ENCODE results near the gene UBE2K. TPM values are rescaled to one million over a fixed set of nuclear protein-coding genes. Genes with fewer than 3 reads are reported as not detected.
"Not testable (repeated sequence)": the region's sequence is repeated elsewhere in the genome, so short reads cannot be mapped to it uniquely, and the experiment has no call there.

UBE2K gene
- total RNA-seq, 1 donor from 2014 or later: 57.7 TPM

DNA sequence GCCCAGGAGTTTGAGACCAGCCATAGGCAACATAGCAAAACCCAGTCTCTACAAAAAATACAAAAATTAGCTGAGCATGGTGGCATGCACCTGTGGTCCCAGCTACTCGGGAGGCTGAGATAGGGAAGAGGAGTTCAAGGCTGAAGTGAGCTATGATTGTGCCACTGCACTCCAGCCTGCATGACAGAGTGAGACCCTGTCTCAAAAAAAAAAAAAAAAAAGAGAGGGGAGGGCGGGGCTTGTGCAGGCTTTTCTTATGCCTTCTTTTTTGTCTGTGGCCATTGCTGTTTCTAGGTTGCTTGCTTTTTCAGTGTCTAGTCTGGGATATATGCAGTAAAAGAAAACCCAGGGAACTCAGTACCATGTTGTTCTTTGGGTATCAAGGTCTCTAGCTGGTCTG is 16.9 kb upstream of the UBE2K start:
- DNase-seq; ATAC-seq (ENCODE audit: poor library complexity); intact Hi-C loops (cut with DNase I): not testable (repeated sequence)

DNA sequence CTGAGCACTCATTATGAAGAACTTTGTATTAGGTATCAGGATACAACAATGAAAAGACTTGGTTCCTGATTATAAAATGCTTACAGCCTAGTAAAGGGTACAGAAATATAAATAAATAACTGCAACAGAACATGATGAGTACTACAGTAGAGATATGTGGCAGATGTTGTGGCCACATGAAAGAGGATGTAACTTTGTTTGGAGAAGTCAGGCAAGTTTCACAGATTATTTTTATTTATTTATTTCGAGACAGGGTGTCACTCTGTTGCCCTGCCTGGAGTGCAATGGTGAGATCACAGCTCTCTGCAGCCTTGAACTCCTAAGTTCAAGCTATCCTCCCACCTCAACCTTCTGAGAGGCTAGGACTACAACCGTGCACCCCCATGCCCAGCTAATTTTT is 15.8 kb upstream of the UBE2K start:
- intact Hi-C loops (cut with DNase I): no loop called here
- DNase-seq (no peak), ATAC-seq (ENCODE audit: poor library complexity) (peak; percentile 29)

DNA sequence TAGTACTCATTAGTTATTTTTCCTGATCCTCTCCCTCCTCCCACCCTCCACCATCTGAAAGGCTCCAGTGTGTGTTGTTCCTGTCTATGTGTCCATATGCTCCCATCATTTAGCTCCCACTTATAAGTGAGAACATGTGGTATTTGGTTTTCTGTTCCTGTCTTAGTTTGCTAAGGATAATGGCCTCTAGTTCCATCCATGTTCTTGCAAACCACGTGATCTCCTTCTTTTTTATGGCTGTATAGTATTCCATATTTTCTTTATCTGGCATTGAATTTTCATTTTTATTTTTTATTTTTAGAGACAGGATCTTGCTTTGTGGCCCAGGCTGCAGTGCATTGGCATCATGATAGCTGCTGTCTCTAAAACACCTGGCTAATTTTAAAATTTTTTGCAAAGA is 11.9 kb upstream of the UBE2K start:
- no peak for ATAC-seq (ENCODE audit: poor library complexity)
- DNase-seq: no peak
- intact Hi-C loops (cut with DNase I): no loop called here

DNA sequence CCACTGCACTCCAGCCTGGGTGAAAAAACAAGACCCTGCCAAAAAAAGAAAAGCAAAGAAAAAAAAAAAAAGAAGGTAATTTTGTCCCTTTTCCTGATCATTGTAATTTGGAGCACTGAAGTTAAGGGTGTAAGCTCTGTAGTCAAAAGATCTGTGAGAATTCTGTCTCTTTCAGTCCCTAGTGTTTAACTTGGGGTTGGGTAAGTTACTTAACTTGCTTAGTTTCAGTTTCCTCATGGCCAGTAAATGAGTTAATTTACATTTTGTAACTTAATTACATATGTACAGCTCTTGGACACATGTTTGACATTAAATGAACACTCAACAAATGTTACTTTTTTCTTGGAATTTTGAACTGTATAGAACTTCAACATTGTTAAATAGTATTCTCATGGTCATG is 10.9 kb upstream of the UBE2K start:
- intact Hi-C loops (cut with DNase I): no loop called here
- DNase-seq (no peak), ATAC-seq (ENCODE audit: poor library complexity) (no peak)

DNA sequence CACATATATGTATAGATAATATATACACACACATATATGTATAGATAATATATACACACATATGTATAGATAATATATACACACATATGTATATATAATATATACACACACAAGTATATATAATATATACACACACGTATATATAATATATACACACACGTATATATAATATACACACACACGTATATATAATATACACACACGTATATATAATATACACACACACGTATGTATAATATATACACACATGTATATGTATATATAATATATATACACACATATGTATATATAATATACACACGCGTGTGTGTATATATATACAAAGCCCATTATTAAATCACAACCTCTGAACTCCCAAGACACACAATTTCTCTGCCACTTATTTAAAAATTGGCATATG is 8.0 kb upstream of the UBE2K start:
- ATAC-seq (ENCODE audit: poor library complexity): no peak
- intact Hi-C loops (cut with DNase I): no loop called here
- DNase-seq: no peak

DNA sequence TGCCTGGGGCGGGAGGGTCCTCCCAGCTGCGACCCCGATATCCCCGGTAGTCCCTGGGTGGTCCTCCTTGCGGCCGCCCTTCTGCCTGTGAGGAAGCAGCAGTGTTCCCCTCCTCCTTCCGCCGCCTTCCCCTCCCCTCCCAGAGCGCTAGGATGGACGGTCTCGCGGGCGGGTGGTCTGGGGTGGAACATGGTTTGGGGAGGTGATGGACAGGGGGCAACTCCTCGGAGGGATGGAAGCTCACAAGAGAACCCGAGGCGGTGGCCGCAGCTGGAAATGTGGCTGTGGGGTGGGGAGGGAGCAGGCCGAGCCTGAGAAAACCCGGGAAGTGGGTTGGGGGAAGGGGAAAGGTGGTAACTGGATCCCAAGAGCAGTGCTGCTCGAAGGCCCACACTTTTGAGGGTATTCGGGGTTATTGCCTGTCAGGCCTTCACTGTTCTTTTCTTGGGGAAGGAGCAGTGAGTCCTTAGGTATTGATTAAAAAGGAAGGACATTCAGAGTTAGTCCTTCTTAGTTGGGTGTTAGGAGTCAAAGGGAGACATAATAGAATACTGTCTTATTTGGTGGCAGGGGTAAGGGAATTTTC is 581 bp downstream of the UBE2K start:
- ATAC-seq (ENCODE audit: poor library complexity) (peak; percentile 55), DNase-seq (peak; percentile 61)
- intact Hi-C loops (cut with DNase I): loop anchor here (5.0 kb wide), 1 partner anchor 279 kb away; the partner anchor contains the start of gene PDS5A

DNA sequence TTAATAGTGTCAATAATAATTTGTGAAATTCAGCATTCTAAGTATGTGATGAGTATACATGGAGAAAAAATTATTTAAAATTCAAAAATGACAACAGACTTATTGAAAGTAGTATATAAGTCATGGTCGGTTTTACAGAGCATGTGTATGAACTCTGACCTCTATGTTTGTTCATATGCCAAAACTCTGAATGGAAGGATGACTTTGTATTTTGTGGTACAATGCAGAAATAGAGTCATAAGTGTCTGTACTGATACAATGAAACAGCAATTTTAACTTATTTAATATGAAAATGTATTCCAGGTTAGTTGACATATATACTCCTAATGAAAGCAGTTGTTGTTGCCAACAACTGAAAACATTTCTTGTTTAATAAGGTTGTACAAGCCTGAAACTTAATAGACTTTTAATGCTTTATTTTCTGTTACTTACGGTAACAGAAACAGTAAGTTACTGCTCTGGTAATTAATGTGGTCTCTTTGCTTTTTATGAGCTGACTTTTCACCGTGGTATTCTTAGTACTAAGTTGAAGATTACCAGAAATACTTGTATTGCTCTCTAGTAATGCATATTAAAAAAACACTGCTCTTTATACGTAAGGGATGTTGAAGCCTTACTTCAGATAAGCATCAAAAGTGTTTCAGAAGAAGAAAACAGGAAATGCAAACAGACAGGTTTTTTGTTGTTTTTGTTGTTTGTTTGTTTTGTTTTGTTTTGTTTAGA is 1.9 kb downstream of the UBE2K start:
- no peak for DNase-seq
- intact Hi-C loops (cut with DNase I): loop anchor here (5.0 kb wide), 1 partner anchor 277 kb away; the partner anchor contains the start of gene PDS5A
- ATAC-seq (ENCODE audit: poor library complexity): no peak

DNA sequence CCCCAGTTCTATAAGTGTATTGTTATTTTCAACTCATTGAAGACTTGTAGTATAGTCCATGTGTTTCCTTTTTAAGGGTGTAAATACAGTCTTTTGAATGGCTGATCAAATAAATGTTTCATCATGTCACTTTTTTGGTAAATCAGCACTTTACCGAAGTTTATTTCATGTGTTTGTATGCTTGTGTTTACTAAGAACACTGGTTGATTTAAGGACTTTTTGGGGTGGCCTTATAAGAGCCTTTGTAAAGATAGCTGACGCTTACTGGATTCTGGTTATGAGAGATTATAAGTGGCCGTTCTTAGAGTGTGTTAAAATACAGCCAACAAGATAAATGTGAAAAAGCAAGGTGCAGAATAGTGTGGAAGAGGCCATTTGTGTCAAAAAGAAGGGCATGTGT is 2.6 kb downstream of the UBE2K start:
- intact Hi-C loops (cut with DNase I): no loop called here
- no peak for DNase-seq
- ATAC-seq (ENCODE audit: poor library complexity): no peak

DNA sequence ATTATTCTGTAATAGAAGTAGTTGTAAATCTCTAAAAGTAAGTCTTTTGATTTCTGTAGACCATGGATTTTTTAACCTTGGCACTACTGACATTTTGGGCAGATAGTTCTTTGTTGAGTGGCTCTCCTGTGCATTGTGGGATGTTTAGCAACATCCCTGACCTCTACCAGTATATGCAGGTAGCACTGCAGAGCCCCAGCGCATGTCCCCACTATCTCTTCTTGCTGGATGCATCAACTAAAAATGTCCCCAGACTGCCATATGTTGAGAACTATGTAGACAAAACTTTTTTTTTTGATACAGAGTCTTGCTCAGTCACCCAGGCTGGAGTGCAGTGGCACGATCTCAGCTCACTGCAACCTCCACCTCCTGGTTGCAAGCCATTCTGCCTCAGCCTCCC is 4.8 kb downstream of the UBE2K start:
- ATAC-seq (ENCODE audit: poor library complexity): no peak
- intact Hi-C loops (cut with DNase I): no loop called here
- no peak for DNase-seq

DNA sequence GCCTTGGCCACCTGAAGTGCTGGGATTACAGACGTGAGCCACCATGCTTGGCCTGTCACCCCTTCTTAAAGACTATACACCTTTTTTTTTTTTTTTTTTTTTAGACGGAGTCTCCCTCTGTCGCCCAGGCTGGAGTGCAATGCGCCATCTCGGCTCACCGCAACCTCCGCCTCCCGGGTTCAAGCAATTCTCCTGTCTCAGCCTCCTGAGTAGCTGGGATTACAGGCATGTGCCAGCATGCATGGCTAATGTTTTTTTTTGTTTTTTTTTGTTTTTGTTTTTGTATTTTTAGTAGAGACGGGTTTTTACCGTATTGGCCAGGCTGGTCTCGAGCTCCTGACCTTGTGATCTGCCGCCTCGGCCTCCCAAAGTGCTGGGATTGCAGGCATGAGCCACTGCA is 6.9 kb downstream of the UBE2K start:
- intact Hi-C loops (cut with DNase I); ATAC-seq (ENCODE audit: poor library complexity); DNase-seq: not testable (repeated sequence)

DNA sequence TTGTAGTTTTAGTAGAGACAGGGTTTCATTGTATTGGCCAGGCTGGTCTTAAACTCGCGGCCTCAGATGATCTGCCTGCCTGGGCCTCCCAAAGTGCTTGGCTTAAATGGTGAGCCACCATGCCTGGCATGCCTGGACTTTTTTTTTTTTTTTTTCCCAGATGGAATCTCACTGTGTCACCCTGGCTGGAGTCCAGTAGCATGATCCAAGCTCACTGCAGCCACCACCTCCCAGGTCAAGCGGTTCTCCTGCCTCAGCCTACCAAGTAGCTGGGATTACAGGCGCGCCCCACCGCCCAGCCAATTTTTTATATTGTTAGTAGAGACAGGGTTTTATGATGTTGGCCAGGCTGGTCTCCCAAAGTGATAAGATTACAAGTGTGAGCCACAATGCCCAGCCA is 8.4 kb downstream of the UBE2K start:
- DNase-seq (peak; percentile 56), ATAC-seq (ENCODE audit: poor library complexity) (peak; percentile 81)
- intact Hi-C loops (cut with DNase I): no loop called here

DNA sequence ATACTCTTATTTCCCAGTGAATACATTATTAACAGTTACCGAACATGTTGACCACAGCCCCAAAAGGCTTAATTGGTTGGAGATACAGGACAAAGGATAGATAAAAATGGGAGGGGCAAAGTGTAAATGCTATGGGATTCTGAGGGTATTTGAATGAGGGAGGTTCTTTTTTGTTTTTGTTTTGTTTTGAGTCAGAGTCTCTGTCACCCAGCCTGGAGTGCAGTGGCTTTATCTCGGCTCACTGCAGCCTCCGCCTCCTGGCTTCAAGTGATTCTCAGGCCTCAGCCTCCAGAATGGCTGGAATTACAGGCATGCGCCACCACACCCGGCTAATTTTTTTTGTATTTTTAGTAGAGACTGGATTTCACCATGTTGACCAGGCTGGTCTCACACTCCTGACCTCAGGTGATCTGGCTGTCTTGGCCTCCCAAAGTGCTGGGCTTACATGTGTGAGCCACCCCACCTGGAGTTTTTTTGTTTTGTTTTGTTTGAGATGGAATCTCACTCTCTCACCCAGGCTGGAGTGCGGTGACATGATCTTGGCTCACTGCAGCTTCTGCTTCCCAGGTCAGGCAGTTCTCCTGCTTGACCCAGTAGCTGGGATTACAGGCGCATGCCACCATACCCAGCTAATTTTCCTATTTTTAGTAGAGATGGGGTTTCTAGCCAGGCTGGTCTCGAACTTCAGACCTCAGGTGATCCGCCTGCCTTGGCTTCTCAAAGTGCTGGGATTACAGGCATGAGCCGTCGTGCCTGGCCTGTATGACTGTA is 9.0 kb downstream of the UBE2K start:
- DNase-seq: no peak
- intact Hi-C loops (cut with DNase I): no loop called here
- no peak for ATAC-seq (ENCODE audit: poor library complexity)

DNA sequence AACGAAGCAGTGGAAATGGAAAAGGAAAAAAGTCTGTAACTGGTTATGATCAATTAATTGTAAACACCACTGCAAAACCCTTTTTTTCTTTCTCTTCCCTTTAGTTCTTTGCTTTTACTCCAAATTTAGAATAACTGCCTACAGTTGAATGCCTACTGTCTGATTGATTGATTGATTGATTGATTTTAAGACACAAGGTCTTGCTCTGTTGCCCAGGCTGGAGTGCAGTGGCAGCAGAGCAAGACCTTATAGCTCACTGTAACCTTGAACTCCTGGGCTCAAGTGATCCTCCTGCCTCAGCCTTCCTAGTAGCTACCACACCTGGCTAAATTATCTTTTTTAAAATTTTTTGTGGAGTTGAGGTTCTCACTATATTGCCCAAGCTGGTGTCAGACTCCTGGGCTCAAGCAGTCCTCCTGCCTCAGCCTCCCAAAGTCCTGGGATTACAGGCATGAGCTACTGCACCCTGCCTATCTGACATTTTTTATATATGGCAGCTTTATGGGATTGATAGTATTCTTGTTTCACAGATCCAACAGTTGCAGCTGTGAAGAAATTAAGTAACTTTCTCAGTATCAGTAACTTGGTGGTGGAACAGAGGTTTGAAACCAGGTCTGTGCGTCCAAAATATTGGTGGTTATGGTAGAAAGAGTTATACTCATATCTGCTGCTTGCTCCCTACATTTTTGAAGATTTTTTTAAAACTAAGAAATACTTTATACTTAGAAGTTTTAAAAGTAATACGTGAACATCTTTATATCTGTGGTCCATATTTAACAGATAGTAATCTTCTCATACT is 12.4 kb downstream of the UBE2K start:
- intact Hi-C loops (cut with DNase I): no loop called here
- ATAC-seq (ENCODE audit: poor library complexity): no peak
- no peak for DNase-seq

DNA sequence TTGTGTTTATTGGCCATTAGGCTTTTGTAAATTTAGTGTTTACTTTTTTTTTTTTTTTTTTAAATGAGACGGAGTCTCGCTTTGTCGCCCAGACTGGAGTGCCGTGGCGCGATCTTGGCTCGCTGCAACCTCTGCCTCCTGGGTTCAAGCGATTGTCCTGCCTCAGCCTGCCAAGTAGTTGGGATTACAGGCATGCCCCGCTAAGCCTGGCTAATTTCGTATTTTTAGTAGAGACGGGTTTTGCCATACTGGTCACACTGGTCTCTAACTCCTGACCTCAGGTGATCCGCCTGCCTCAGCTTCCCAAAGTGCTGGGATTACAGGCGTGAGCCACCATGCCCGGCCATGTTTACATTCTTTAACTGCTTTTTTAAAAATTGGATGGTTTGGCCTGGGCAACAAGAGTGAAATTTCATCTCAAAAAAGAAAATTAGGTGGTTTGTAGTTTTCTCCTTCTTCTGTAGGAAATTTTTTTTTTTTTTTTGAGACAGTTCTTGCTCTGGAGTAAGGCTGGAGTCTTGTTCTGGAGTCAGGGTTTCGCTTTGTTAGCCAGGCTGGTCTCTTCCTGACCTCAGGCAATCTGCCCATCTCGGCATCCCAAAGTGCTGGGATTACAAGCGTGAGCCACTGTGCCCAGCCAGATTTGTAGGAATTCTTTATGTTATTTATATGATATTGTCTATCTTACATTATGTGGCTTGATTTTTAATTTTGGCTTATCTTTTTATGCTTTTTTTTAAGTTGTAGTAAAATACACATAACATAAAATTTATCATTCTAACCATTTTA is 15.1 kb downstream of the UBE2K start:
- DNase-seq (no peak), ATAC-seq (ENCODE audit: poor library complexity) (peak; percentile 47)
- intact Hi-C loops (cut with DNase I): no loop called here

DNA sequence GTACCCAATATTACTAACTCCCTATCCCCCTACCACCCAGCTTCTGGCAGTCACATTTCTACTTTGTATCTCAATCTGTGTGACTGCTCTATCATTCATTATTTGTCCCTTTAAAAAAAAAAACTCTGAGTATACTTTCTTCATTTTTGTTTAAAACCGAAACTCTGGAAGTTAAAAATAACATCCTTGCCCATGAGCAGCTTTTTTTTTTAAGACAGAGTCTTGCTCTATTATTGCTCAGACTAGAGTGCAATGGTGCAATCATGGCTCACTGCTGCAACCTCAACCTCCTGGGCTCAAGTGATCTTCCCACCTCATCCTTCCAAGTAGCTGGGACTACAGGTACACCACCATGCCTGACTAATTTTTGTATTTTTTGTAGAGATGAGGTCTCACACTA is 15.8 kb downstream of the UBE2K start:
- no peak for DNase-seq
- ATAC-seq (ENCODE audit: poor library complexity): peak; percentile 55
- intact Hi-C loops (cut with DNase I): no loop called here

DNA sequence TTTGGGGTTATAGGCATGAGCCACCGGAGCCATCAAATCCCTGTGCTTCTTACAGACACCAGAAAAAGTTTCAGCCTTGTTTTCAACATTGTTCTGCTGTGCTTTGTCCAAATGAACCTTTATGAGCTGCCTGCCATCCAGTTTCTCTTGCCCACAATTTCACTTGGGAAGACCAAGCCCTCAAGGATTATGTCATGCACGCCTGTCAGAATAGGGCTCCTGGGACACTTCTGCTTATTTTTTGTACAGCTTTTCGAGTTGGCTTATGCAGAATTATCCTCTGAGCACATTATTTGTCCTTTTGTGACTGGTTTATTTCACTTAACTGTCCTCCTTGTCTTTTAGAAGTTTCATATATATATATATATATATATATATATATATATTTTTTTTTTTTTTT is 16.2 kb downstream of the UBE2K start:
- no peak for DNase-seq
- ATAC-seq (ENCODE audit: poor library complexity): peak; percentile 38
- intact Hi-C loops (cut with DNase I): no loop called here

DNA sequence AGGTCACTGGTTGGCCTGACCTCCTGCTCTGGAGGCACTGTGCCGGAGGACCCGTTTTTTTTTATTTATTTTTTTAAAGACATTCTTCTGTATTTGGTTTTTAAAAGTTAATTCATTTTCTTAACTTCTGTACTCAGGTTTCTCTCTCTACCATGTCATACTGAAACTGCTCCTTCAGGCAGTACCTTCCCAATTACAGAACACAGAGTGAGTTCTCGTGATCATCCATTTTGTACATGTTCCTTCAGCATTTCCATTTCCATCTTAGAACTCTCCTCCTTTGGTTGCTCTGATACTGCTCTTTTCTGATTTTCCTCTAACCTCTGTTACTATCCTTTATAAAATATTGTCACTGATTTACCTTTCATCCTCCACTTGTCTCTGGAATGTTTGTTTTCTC is 17.9 kb downstream of the UBE2K start:
- ATAC-seq (ENCODE audit: poor library complexity) (no peak), DNase-seq (no peak)
- intact Hi-C loops (cut with DNase I): no loop called here

DNA sequence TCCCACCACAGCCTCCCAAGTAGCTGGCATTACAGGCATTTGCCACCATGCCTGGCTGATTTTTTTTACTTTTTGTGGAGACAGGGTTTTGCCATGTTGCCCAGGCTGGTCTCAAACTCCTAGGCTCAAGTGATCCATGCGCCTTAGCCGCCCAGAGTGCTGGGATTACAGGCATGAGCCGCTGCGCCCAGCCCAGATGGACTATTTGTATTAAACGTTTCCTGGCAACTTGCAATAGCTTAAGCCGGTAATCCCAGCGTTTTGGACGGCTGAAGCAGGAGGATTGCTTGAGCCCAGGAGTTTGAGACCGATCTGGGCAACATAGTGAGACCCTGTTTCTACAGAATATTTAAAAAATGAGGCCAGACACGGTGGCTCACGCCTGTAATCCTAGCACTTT is 18.4 kb downstream of the UBE2K start:
- DNase-seq (no peak), ATAC-seq (ENCODE audit: poor library complexity) (no peak)
- intact Hi-C loops (cut with DNase I): no loop called here

Measured in Right ventricle myocardium superior (tissue), 1 donor.